ENCODE data around the gene TRIM8. TPM values are rescaled to one million over a fixed set of nuclear protein-coding genes. Genes with fewer than 3 reads are reported as not detected.

Gene TRIM8
- total RNA-seq, 1 experiment from 2014 or later, result 91.6 TPM

Other genes starting within 250 kb of the TRIM8 start
- gene NFKB2, start 248.8 kb upstream of the TRIM8 start, total RNA-seq (2021; ENCODE audit: unreplicated experiment), result 115 TPM
- 9.7 TPM for gene PSD, start 225.7 kb upstream of the TRIM8 start, total RNA-seq (2021; ENCODE audit: unreplicated experiment)
- 21.1 TPM for gene FBXL15, start 223.6 kb upstream of the TRIM8 start, total RNA-seq (2021; ENCODE audit: unreplicated experiment)
- gene CUEDC2, start 211.9 kb upstream of the TRIM8 start, total RNA-seq (2021; ENCODE audit: unreplicated experiment), result 96.7 TPM
- 2.1 TPM for gene C10orf95, start 192.9 kb upstream of the TRIM8 start, total RNA-seq (2021; ENCODE audit: unreplicated experiment)
- gene ACTR1A, start 141.8 kb upstream of the TRIM8 start, total RNA-seq (2021; ENCODE audit: unreplicated experiment), result 94.2 TPM
- 18.8 TPM for gene SUFU, start 140.5 kb upstream of the TRIM8 start, total RNA-seq (2021; ENCODE audit: unreplicated experiment)
- gene ARL3, start 69.9 kb downstream of the TRIM8 start, total RNA-seq (2021; ENCODE audit: unreplicated experiment), result 13.3 TPM
- gene SFXN2, start 70.2 kb downstream of the TRIM8 start, total RNA-seq (2021; ENCODE audit: unreplicated experiment), result 22.9 TPM
- 25.2 TPM for gene WBP1L, start 99.5 kb downstream of the TRIM8 start, total RNA-seq (2021; ENCODE audit: unreplicated experiment)
- 4.0 TPM for gene CYP17A1, start 192.9 kb downstream of the TRIM8 start, total RNA-seq (2021; ENCODE audit: unreplicated experiment)
- 15.9 TPM for gene BORCS7, start 209.8 kb downstream of the TRIM8 start, total RNA-seq (2021; ENCODE audit: unreplicated experiment)
- 0.79 TPM for gene AS3MT, start 225.0 kb downstream of the TRIM8 start, total RNA-seq (2021; ENCODE audit: unreplicated experiment)